ENCODE results near the gene EVC.

GRCh38 chr4:5711479-5712184 is 631 bp downstream of the EVC start:
- TF ChIP-seq POLR2AphosphoS5 (IDR thresholded peaks at IDR 0.05; ENCODE audit: borderline replicate concordance, low read depth, low read length) (no peak), EZH2 (IDR thresholded peaks at IDR 0.05) (no peak), FOXP2 (optimal IDR thresholded peaks at IDR 0.05; ENCODE audit: control extremely low read depth, extremely low read length, insufficient read depth) (no peak)
